ENCODE data around the gene DAGLA. TPM values are rescaled to one million over a fixed set of nuclear protein-coding genes. Genes with fewer than 3 reads are reported as not detected.

Gene DAGLA
- total and polyA plus RNA-seq, 2 of the 13 experiments (the other 11 are each of a cell fraction or from before 2014, with no cell fraction given), result 2.6 to 3.9 TPM

DNA sequence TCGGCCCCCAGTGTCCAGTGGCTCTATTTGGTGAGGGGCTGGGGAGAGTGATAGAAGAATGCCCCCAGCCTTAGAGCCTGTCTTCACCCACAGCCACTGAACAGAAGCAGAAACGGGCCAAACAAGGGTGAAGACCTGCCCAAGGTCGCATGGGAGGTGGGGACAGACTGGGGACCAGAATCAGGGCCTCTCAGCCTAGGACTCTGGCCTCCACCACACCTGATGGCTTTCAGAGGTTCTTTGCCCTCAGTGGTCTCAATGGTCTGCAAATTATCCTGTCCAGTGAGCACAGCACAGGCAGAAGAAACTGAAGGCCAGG, 67.7 kb downstream of the DAGLA start (continued):
- TF ChIP-seq ZSCAN12 (CRISPR knock-in tag; IDR thresholded peaks at IDR 0.05) (no peak), SMAD9 (CRISPR knock-in tag; IDR thresholded peaks at IDR 0.05) (no peak), ONECUT2 (CRISPR knock-in tag; IDR thresholded peaks at IDR 0.05) (no peak), NFE2L2 (IDR thresholded peaks at IDR 0.05; ENCODE audit: low read length) (no peak), ZNF136 (CRISPR knock-in tag; IDR thresholded peaks at IDR 0.05; ENCODE audit: low read depth) (no peak), ZNF367 (CRISPR knock-in tag; IDR thresholded peaks at IDR 0.05; ENCODE audit: borderline replicate concordance) (no peak), ZNF263 (CRISPR knock-in tag; IDR thresholded peaks at IDR 0.05) (no peak), U2AF1 (optimal IDR thresholded peaks at IDR 0.05; ENCODE audit: low read depth, low read length) (no peak), HINFP (CRISPR knock-in tag; IDR thresholded peaks at IDR 0.05; ENCODE audit: low read depth) (no peak), ZNF703 (CRISPR knock-in tag; IDR thresholded peaks at IDR 0.05; ENCODE audit: borderline replicate concordance) (no peak), ZMAT3 (CRISPR knock-in tag; conservative IDR thresholded peaks at IDR 0.05) (no peak), ZSCAN29 (CRISPR knock-in tag; conservative IDR thresholded peaks at IDR 0.05) (no peak), POLR2G (IDR thresholded peaks at IDR 0.05; ENCODE audit: low read depth, low read length) (no peak), ZNF841 (CRISPR knock-in tag; IDR thresholded peaks at IDR 0.05; ENCODE audit: borderline replicate concordance) (no peak), RBAK (CRISPR knock-in tag; IDR thresholded peaks at IDR 0.05) (no peak), NAIF1 (CRISPR knock-in tag; IDR thresholded peaks at IDR 0.05; ENCODE audit: borderline replicate concordance) (no peak), ZNF296 (CRISPR knock-in tag; conservative IDR thresholded peaks at IDR 0.05) (0 out of 2 replicates have a peak, but pooled peaks have one; percentile 14), GPBP1L1 (CRISPR knock-in tag; IDR thresholded peaks at IDR 0.05) (no peak), ATF4 (CRISPR knock-in tag; IDR thresholded peaks at IDR 0.05) (no peak), MZF1 (CRISPR knock-in tag; IDR thresholded peaks at IDR 0.05; ENCODE audit: borderline replicate concordance) (no peak), HOXA9 (CRISPR knock-in tag; IDR thresholded peaks at IDR 0.05; ENCODE audit: borderline replicate concordance) (no peak), SUZ12 (IDR thresholded peaks at IDR 0.05; ENCODE audit: low read depth, low read length) (no peak), NFYB (CRISPR knock-in tag; IDR thresholded peaks at IDR 0.05) (no peak), MBD4 (IDR thresholded peaks at IDR 0.05; ENCODE audit: borderline replicate concordance, low read length) (no peak), ZNF567 (CRISPR knock-in tag; IDR thresholded peaks at IDR 0.05; ENCODE audit: borderline replicate concordance) (0 out of 2 replicates have a peak, but pooled peaks have one; percentile 22)
- TF ChIP-seq, protein P1, sequence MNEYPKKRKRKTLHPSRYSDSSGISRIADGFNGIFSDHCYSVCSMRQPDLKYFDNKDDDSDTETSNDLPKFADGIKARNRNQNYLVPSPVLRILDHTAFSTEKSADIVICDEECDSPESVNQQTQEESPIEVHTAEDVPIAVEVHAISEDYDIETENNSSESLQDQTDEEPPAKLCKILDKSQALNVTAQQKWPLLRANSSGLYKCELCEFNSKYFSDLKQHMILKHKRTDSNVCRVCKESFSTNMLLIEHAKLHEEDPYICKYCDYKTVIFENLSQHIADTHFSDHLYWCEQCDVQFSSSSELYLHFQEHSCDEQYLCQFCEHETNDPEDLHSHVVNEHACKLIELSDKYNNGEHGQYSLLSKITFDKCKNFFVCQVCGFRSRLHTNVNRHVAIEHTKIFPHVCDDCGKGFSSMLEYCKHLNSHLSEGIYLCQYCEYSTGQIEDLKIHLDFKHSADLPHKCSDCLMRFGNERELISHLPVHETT (CRISPR knock-in tag; conservative IDR thresholded peaks at IDR 0.05), result no peak
- TF ChIP-seq, protein P2, sequence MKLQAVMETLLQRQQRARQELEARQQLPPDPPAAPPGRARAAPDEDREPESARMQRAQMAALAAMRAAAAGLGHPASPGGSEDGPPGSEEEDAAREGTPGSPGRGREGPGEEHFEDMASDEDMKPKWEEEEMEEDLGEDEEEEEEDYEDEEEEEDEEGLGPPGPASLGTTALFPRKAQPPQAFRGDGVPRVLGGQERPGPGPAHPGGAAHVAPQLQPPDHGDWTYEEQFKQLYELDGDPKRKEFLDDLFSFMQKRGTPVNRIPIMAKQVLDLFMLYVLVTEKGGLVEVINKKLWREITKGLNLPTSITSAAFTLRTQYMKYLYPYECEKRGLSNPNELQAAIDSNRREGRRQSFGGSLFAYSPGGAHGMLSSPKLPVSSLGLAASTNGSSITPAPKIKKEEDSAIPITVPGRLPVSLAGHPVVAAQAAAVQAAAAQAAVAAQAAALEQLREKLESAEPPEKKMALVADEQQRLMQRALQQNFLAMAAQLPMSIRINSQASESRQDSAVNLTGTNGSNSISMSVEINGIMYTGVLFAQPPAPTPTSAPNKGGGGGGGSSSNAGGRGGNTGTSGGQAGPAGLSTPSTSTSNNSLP (IDR thresholded peaks at IDR 0.05; ENCODE audit: low read depth, low read length), result no peak
